A673 (cell line): Measurements from ENCODE around the gene KIR3DL1.

Source experiments
- CTCF ChIP-seq: fragments of 300-800, 200-600 bp; sonication (generic); conservative IDR thresholded peaks from 2 replicates; pipeline ENCODE4 v1.5.1; 2017; ENCODE audit warnings: low read depth, mild to moderate bottlenecking, antibody characterized with exemption, low read length, moderate library complexity, mixed read lengths
- EZH2 ChIP-seq: fragments of 200-600 bp; sonication (generic); IDR thresholded peaks from 2 replicates; pipeline ENCODE4 v1.6.1; 2017; ENCODE audit warnings: borderline replicate concordance, low read depth, mild to moderate bottlenecking, mixed read lengths, antibody characterized with exemption, low read length; ENCODE audit not compliant: poor library complexity, severe bottlenecking

DNA sequence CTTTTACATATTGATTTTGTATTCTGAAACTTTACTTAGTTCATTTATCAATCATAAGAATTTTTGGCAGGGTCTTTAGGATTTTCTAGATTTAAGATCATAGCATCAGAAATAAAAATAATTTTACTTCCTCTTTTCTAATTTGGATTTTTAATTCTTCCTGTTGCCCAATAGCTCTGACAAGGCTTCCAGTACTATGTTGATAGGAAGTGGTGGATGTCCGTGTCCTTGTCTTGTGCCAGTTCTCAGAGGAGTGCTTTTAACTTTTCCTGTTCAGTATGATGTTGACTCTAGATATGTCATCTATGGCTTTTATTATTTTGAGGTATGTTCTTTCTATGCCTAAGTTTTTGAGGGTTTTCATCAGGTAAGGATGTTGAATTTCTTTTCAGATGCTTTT lies 20.5 kb upstream of the KIR3DL1 start:
- TF ChIP-seq EZH2: no peak
- no peak for TF ChIP-seq CTCF
